Muscle of leg (tissue), 11 donors: ENCODE measurements around the gene PWWP2B. TPM values are rescaled to one million over a fixed set of nuclear protein-coding genes. Genes with fewer than 3 reads are reported as not detected.

Experiments
- DNase-seq: peaks from one replicate; pipeline ENCODE4 v3.0.0; 2013
- H3K27ac ChIP-seq: one replicate; pipeline ENCODE4 v1.5.1; 2013; ENCODE audit warnings: mild to moderate bottlenecking, low read length, control low read depth
- H3K27me3 ChIP-seq: one replicate; pipeline ENCODE4 v1.6.1; 2013; ENCODE audit warnings: low read length; ENCODE audit not compliant: control insufficient read depth, insufficient read depth
- H3K36me3 ChIP-seq: one replicate; pipeline ENCODE4 v1.6.1; 2013; ENCODE audit warnings: low read length; ENCODE audit not compliant: control insufficient read depth, insufficient read depth
- H3K4me1 ChIP-seq: one replicate; pipeline ENCODE4 v1.6.1; 2013; ENCODE audit warnings: low read length; ENCODE audit not compliant: control insufficient read depth, insufficient read depth
- H3K4me3 ChIP-seq: one replicate; pipeline ENCODE4 v1.5.1; 2013; ENCODE audit warnings: low read length, control low read depth
- H3K9me3 ChIP-seq: replicated peaks from 2 replicates; pipeline ENCODE4 v1.6.1; 2013; ENCODE audit warnings: low read depth, low read length; ENCODE audit not compliant: control insufficient read depth
- WGBS: methylation state at CpG from one replicate; pipeline ENCODE4 v1.1.5; 2013; ENCODE audit warnings: missing lambda C conversion rate; ENCODE audit not compliant: insufficient coverage; 5-methylcytosine and 5-hydroxymethylcytosine counted together
- polyA plus RNA-seq, 8 donors: library from polyadenylated mRNA; unstranded; fragments of 120-200 nt; gene quantifications; one replicate each; pipeline versions ENCODE4 v1.2.1 to v1.2.3, GENCODE V29; 2013; ENCODE audit warnings: inconsistent platforms in 1 of 8, low replicate concordance in 1 of 8; ENCODE audit not compliant: insufficient read length in 8 of 8, insufficient read depth in 1 of 8
- total RNA-seq: library from RNA; stranded (reverse); fragments of 120-200 nt; gene quantifications from one replicate; pipeline ENCODE4 v1.2.4, GENCODE V29; 2013

The PWWP2B gene
- total and polyA plus RNA-seq, 9 donors, result 5.8 to 15.1 (median 11.3) TPM

- no peaks in the 10 kb centered on the region for H3K36me3 ChIP-seq
- peaks cover 32% of the 10 kb centered on the region for H3K4me1 ChIP-seq
- no peaks in the 10 kb centered on the region for H3K9me3 ChIP-seq
- WGBS, result 72% methylated on average over 12 of the region's 12 CpGs
- H3K27me3 ChIP-seq, result peaks cover 6% of the 10 kb centered on the region
- no peak overlapping the region for H3K4me3 ChIP-seq
- H3K27ac ChIP-seq, result no peak overlapping the region
- DNase-seq, result no peak
These were observed 3.9 kb upstream of the PWWP2B start for GRCh38 chr10:132392811-132393694.

- Histone ChIP-seq H3K27me3 (peaks cover 6% of the 10 kb centered on the region), H3K4me3 (no peak overlapping the region), H3K36me3 (no peaks in the 10 kb centered on the region), H3K27ac (no peak overlapping the region), H3K4me1 (peaks cover 39% of the 10 kb centered on the region), H3K9me3 (no peaks in the 10 kb centered on the region)
- WGBS, result 79% methylated on average over 8 of the region's 9 CpGs
- no peak for DNase-seq
These were observed 3.3 kb upstream of the PWWP2B start for GRCh38 chr10:132393695-132394181.

- Histone ChIP-seq H3K27me3 (peaks cover 2% of the 10 kb centered on the region), H3K27ac (no peak overlapping the region), H3K9me3 (no peaks in the 10 kb centered on the region), H3K4me3 (no peak overlapping the region), H3K36me3 (no peaks in the 10 kb centered on the region), H3K4me1 (peaks cover 40% of the 10 kb centered on the region)
- DNase-seq, result no peak
- 92% methylated on average over 12 of the region's 13 CpGs for WGBS
These were observed 2.7 kb upstream of the PWWP2B start for GRCh38 chr10:132394201-132394811.

GRCh38 chr10:132394936-132395703 is 1.9 kb upstream of the PWWP2B start:
- H3K4me3 ChIP-seq, result no peak overlapping the region
- peaks cover 41% of the 10 kb centered on the region for H3K4me1 ChIP-seq
- peak overlapping the region; percentile 65 for H3K27ac ChIP-seq
- H3K36me3 ChIP-seq, result no peaks in the 10 kb centered on the region
- DNase-seq, result no peak
- H3K9me3 ChIP-seq, result no peaks in the 10 kb centered on the region
- 80% methylated on average over 9 of the region's 12 CpGs for WGBS
- H3K27me3 ChIP-seq, result no peaks in the 10 kb centered on the region

GRCh38 chr10:132395704-132396493 is 1.1 kb upstream of the PWWP2B start:
- peaks cover 49% of the 10 kb centered on the region for H3K4me1 ChIP-seq
- no peaks in the 10 kb centered on the region for H3K9me3 ChIP-seq
- no peaks in the 10 kb centered on the region for H3K27me3 ChIP-seq
- H3K36me3 ChIP-seq, result no peaks in the 10 kb centered on the region
- peak overlapping the region; percentile 39 for H3K4me3 ChIP-seq
- 8% methylated on average over 69 of the region's 71 CpGs for WGBS
- peak overlapping the region; percentile 65 for H3K27ac ChIP-seq
- DNase-seq, result peak; percentile 70

GRCh38 chr10:132396494-132397035 is 435 bp upstream of the PWWP2B start:
- Histone ChIP-seq H3K9me3 (no peaks in the 10 kb centered on the region), H3K4me1 (peaks cover 56% of the 10 kb centered on the region), H3K4me3 (peak overlapping the region; percentile 39), H3K36me3 (no peaks in the 10 kb centered on the region), H3K27ac (no peak overlapping the region), H3K27me3 (no peaks in the 10 kb centered on the region)
- peak; percentile 77 for DNase-seq
- WGBS, result under 1% methylated on average over 74 of the region's 80 CpGs

- H3K27ac ChIP-seq, result peak overlapping the region; percentile 69
- no peaks in the 10 kb centered on the region for H3K36me3 ChIP-seq
- 23% methylated on average over 34 of the region's 40 CpGs for WGBS
- no peaks in the 10 kb centered on the region for H3K9me3 ChIP-seq
- no peaks in the 10 kb centered on the region for H3K27me3 ChIP-seq
- H3K4me3 ChIP-seq, result peak overlapping the region; percentile 62
- no peak for DNase-seq
- peaks cover 65% of the 10 kb centered on the region for H3K4me1 ChIP-seq
These were observed 918 bp downstream of the PWWP2B start for GRCh38 chr10:132397671-132398565.

GRCh38 chr10:132398566-132398991 is 1.6 kb downstream of the PWWP2B start:
- H3K27ac ChIP-seq, result peak overlapping the region; percentile 69
- H3K4me3 ChIP-seq, result no peak overlapping the region
- no peaks in the 10 kb centered on the region for H3K9me3 ChIP-seq
- WGBS, result 76% methylated on average over 10 of the region's 13 CpGs
- no peaks in the 10 kb centered on the region for H3K36me3 ChIP-seq
- DNase-seq, result no peak
- H3K27me3 ChIP-seq, result no peaks in the 10 kb centered on the region
- H3K4me1 ChIP-seq, result peaks cover 65% of the 10 kb centered on the region
